DOHH2 (cell line): ENCODE results near the gene SRPK2.

Experiments
- H3F3A ChIP-seq: fragments of 200-600 bp; sonication (generic), shearing (Covaris generic); 2 replicates; pipeline ENCODE4 v1.6.0; 2016; ENCODE audit warnings: antibody characterized with exemption, mild to moderate bottlenecking; ENCODE audit not compliant: control insufficient read depth, insufficient read depth
- H3K27ac ChIP-seq: fragments of 200-600 bp; sonication (generic); 2 replicates; pipeline ENCODE4 v1.5.1; 2014; ENCODE audit warnings: low read depth, mild to moderate bottlenecking, low read length, moderate library complexity
- H3K27me3 ChIP-seq: fragments of 200-600 bp; sonication (generic); 2 replicates; pipeline ENCODE4 v1.6.1; 2014; ENCODE audit warnings: mild to moderate bottlenecking, low read length, mixed read lengths; ENCODE audit not compliant: control insufficient read depth
- H3K36me3 ChIP-seq: fragments of 200-600 bp; sonication (generic); 2 replicates; pipeline ENCODE4 v1.6.1; 2014; ENCODE audit warnings: mild to moderate bottlenecking, low read length, moderate library complexity, mixed read lengths; ENCODE audit not compliant: control insufficient read depth
- H3K4me1 ChIP-seq: fragments of 200-600 bp; sonication (generic); 2 replicates; pipeline ENCODE4 v1.6.1; 2014; ENCODE audit warnings: mild to moderate bottlenecking, low read length, mixed read lengths; ENCODE audit not compliant: control insufficient read depth
- H3K4me2 ChIP-seq: fragments of 200-600 bp; sonication (generic); 2 replicates; pipeline ENCODE4 v1.6.0; 2014; ENCODE audit warnings: mild to moderate bottlenecking, low read length, moderate library complexity
- H3K4me3 ChIP-seq: fragments of 200-600 bp; sonication (generic); 2 replicates; pipeline ENCODE4 v1.5.1; 2014; ENCODE audit warnings: mild to moderate bottlenecking, low read length, mixed read lengths
- H3K79me2 ChIP-seq: fragments of 200-600 bp; sonication (generic); 2 replicates; pipeline ENCODE4 v1.6.1; 2014; ENCODE audit warnings: mild to moderate bottlenecking, low read length, mixed read lengths; ENCODE audit not compliant: control insufficient read depth
- H3K9me2 ChIP-seq: fragments of 200-600 bp; sonication (generic); replicated peaks from 2 replicates; pipeline ENCODE4 v1.6.1; 2014; ENCODE audit warnings: mild to moderate bottlenecking, low read length, mixed read lengths; ENCODE audit not compliant: control insufficient read depth
- H3K9me3 ChIP-seq: fragments of 200-600 bp; sonication (generic); 2 replicates; pipeline ENCODE4 v1.6.1; 2014; ENCODE audit warnings: antibody characterized with exemption, low read length, mixed read lengths; ENCODE audit not compliant: control insufficient read depth, insufficient read depth
- H4K20me1 ChIP-seq: fragments of 200-600 bp; sonication (generic); 2 replicates; pipeline ENCODE4 v1.6.0; 2014; ENCODE audit warnings: low read depth, mild to moderate bottlenecking, antibody characterized with exemption, low read length, moderate library complexity; ENCODE audit not compliant: control insufficient read depth, insufficient read depth
- EZH2phosphoT487 ChIP-seq: fragments of 200-600 bp; sonication (generic); IDR thresholded peaks from 2 replicates; pipeline ENCODE4 v1.6.1; 2017; ENCODE audit warnings: borderline replicate concordance, mild to moderate bottlenecking, antibody characterized with exemption, low read length, moderate library complexity, mixed read lengths
- TF ChIP-seq, protein P1 (sequence below): fragments of 200-600 bp; sonication (generic); IDR thresholded peaks from one replicate; pipeline ENCODE4 v1.5.1; 2014; ENCODE audit warnings: antibody characterized with exemption, mild to moderate bottlenecking, low read depth, low read length; ENCODE audit not compliant: poor library complexity, severe bottlenecking

The SRPK2 gene

DNA sequence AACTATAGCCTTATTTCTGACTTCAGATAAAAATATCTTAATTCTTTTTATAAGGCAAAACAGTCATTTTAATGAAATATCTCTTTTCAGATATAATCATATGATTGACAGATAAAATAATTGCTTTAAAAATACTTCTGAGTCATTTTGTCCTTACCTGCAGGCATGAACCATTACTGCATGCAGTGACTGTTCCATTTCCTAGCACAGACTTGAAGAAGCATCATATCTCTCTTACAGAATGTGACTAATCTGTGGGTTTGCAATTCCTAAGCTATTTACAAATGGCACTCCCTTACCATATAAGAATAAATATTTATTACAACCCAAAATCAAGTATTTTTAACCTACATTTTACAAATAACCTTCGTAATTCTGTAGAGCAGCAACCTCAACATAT, 120.7 kb downstream of the SRPK2 start:
- Histone ChIP-seq H3K4me3 (peak overlapping the region; percentile 76), H3K9me3 (no peaks in the 10 kb centered on the region), H3K79me2 (peaks cover 34% of the 10 kb centered on the region), H3K27me3 (no peaks in the 10 kb centered on the region), H3K4me2 (peak overlapping the region; percentile 69), H3K4me1 (peaks cover 47% of the 10 kb centered on the region), H4K20me1 (no peaks in the 10 kb centered on the region), H3K36me3 (no peaks in the 10 kb centered on the region), H3F3A (peaks cover 5% of the 10 kb centered on the region; the same call in 1 of the 2 replicates), H3K9me2 (no peaks in the 10 kb centered on the region), H3K27ac (peak overlapping the region; percentile 39)
- TF ChIP-seq, protein P1, sequence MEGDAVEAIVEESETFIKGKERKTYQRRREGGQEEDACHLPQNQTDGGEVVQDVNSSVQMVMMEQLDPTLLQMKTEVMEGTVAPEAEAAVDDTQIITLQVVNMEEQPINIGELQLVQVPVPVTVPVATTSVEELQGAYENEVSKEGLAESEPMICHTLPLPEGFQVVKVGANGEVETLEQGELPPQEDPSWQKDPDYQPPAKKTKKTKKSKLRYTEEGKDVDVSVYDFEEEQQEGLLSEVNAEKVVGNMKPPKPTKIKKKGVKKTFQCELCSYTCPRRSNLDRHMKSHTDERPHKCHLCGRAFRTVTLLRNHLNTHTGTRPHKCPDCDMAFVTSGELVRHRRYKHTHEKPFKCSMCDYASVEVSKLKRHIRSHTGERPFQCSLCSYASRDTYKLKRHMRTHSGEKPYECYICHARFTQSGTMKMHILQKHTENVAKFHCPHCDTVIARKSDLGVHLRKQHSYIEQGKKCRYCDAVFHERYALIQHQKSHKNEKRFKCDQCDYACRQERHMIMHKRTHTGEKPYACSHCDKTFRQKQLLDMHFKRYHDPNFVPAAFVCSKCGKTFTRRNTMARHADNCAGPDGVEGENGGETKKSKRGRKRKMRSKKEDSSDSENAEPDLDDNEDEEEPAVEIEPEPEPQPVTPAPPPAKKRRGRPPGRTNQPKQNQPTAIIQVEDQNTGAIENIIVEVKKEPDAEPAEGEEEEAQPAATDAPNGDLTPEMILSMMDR, result no peak
- TF ChIP-seq EZH2phosphoT487, result no peak

DNA sequence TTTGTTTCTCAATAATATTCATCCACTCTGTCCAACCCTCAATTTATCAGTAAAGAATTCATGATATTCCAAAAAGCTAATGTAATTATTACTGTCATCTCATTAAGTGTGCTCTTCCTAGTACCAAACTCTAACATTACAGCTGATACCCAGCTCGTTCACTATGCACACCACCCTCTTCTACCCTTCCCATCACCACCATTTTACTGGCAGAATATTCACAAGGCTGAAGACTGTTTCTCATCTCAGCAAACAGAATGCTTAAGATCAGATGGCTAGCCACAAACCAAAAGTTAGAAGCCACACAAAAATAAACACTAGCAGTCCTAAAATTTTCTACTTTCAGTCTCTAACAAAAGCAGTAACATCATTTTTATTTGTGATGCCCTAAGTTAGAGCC, 121.5 kb downstream of the SRPK2 start:
- Histone ChIP-seq H3K27ac (no peak overlapping the region), H3K9me3 (no peaks in the 10 kb centered on the region), H3K27me3 (no peaks in the 10 kb centered on the region), H3K79me2 (peaks cover 37% of the 10 kb centered on the region), H3K36me3 (no peaks in the 10 kb centered on the region), H3K4me1 (peaks cover 50% of the 10 kb centered on the region), H3K4me3 (peak overlapping the region; percentile 76), H3F3A (peaks cover 5% of the 10 kb centered on the region; the same call in 1 of the 2 replicates), H3K4me2 (peak overlapping the region; percentile 69), H3K9me2 (no peaks in the 10 kb centered on the region), H4K20me1 (no peaks in the 10 kb centered on the region)
- TF ChIP-seq, protein P1, result no peak
- TF ChIP-seq EZH2phosphoT487, result no peak

DNA sequence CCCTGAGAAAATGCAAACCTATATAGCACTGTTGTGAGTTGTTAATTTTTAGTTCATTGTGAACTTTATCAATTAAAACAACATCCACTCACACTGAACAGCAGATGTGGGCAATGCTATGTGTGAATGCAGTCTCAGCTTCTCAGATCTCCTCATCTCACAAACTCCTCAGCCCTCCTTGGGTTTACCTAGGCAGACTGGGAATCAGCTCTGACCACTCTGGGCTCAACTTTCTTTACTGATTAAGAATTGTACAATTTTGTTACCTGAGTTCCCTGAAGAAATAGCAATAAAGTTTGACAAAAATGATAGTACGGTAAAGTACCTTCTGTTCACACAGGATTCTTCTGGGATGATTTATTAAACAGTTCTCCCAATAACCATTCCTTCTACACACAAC, 124.0 kb downstream of the SRPK2 start:
- H3K9me2 ChIP-seq, result no peaks in the 10 kb centered on the region

More for the DNA sequence above, 124.0 kb downstream of the SRPK2 start:
- no peaks in the 10 kb centered on the region for H3K9me3 ChIP-seq
- peaks cover 5% of the 10 kb centered on the region; the same call in 1 of the 2 replicates for H3F3A ChIP-seq
- no peaks in the 10 kb centered on the region for H3K27me3 ChIP-seq
- H3K4me1 ChIP-seq, result peaks cover 52% of the 10 kb centered on the region
- H3K36me3 ChIP-seq, result no peaks in the 10 kb centered on the region
- H4K20me1 ChIP-seq, result no peaks in the 10 kb centered on the region
- no peak overlapping the region for H3K4me3 ChIP-seq
- no peak for TF ChIP-seq EZH2phosphoT487
- TF ChIP-seq, protein P1, result no peak
- H3K79me2 ChIP-seq, result peaks cover 37% of the 10 kb centered on the region
- no peak overlapping the region for H3K4me2 ChIP-seq
- no peak overlapping the region for H3K27ac ChIP-seq
